HEK293 (cell line): ENCODE data around the gene C1orf122.

Source experiments
- AEBP2 ChIP-seq: fragments of 450-650 bp; formaldehyde crosslinking; IDR thresholded peaks from 2 replicates; pipeline ENCODE4 v1.5.1; 2016; ENCODE audit warnings: missing biosample characterization, missing genetic modification characterization, borderline replicate concordance
- BCL11A ChIP-seq: fragments of 450-650 bp; formaldehyde crosslinking; IDR thresholded peaks from 2 replicates; pipeline ENCODE4 v1.5.1; 2016; ENCODE audit warnings: low read depth, missing biosample characterization, missing genetic modification characterization
- CTCF ChIP-seq: fragments of 450-650 bp; formaldehyde crosslinking; IDR thresholded peaks from 2 replicates; pipeline ENCODE4 v1.5.1; 2016; ENCODE audit warnings: missing biosample characterization, missing genetic modification characterization
- ELK4 ChIP-seq: IDR thresholded peaks from 2 replicates; pipeline ENCODE4 v1.6.1; 2011; ENCODE audit warnings: mild to moderate bottlenecking, low read depth, low read length, borderline replicate concordance
- KLF16 ChIP-seq: fragments of 450-650 bp; formaldehyde crosslinking; IDR thresholded peaks from 2 replicates; pipeline ENCODE4 v1.5.1; 2017; ENCODE audit warnings: missing biosample characterization, missing genetic modification characterization
- REST ChIP-seq: fragments of 450-650 bp; formaldehyde crosslinking; IDR thresholded peaks from 2 replicates; pipeline ENCODE4 v1.5.1; 2016; ENCODE audit warnings: missing biosample characterization, missing genetic modification characterization
- ZBTB11 ChIP-seq: fragments of 450-650 bp; formaldehyde crosslinking; conservative IDR thresholded peaks from 2 replicates; pipeline ENCODE4 v1.5.1; 2016; ENCODE audit warnings: low read depth, missing biosample characterization, missing genetic modification characterization
- ZBTB20 ChIP-seq: fragments of 450-650 bp; formaldehyde crosslinking; IDR thresholded peaks from 2 replicates; pipeline ENCODE4 v1.5.1; 2016; ENCODE audit warnings: missing biosample characterization, missing genetic modification characterization
- ZBTB6 ChIP-seq: fragments of 450-650 bp; formaldehyde crosslinking; IDR thresholded peaks from 2 replicates; pipeline ENCODE4 v1.5.1; 2017; ENCODE audit warnings: missing biosample characterization, missing genetic modification characterization
- ZNF138 ChIP-seq: fragments of 450-650 bp; formaldehyde crosslinking; IDR thresholded peaks from 2 replicates; pipeline ENCODE4 v1.5.1; 2016; ENCODE audit warnings: missing biosample characterization, missing genetic modification characterization, borderline replicate concordance
- ZNF19 ChIP-seq: fragments of 450-650 bp; formaldehyde crosslinking; IDR thresholded peaks from 2 replicates; pipeline ENCODE4; 2016; ENCODE audit warnings: missing biosample characterization, missing genetic modification characterization, low read depth
- ZNF2 ChIP-seq: fragments of 450-650 bp; formaldehyde crosslinking; IDR thresholded peaks from 2 replicates; pipeline ENCODE4 v1.5.1; 2016; ENCODE audit warnings: missing biosample characterization, missing genetic modification characterization
- ZNF292 ChIP-seq: fragments of 450-650 bp; formaldehyde crosslinking; IDR thresholded peaks from 2 replicates; pipeline ENCODE4 v1.5.1; 2016; ENCODE audit warnings: low read depth, missing biosample characterization, missing genetic modification characterization, borderline replicate concordance
- ZNF366 ChIP-seq: fragments of 450-650 bp; formaldehyde crosslinking; conservative IDR thresholded peaks from 2 replicates; pipeline ENCODE4 v1.5.1; 2016; ENCODE audit warnings: missing biosample characterization, missing genetic modification characterization
- ZNF426 ChIP-seq: fragments of 450-650 bp; formaldehyde crosslinking; IDR thresholded peaks from 2 replicates; pipeline ENCODE4 v1.5.1; 2017; ENCODE audit warnings: missing biosample characterization, missing genetic modification characterization, mild to moderate bottlenecking, inconsistent platforms, moderate library complexity
- ZNF529 ChIP-seq: fragments of 450-650 bp; formaldehyde crosslinking; IDR thresholded peaks from 2 replicates; pipeline ENCODE4 v1.5.1; 2017; ENCODE audit warnings: missing genetic modification characterization, missing biosample characterization; ENCODE audit not compliant: insufficient replicate concordance
- ZNF549 ChIP-seq: fragments of 450-650 bp; IDR thresholded peaks from 2 replicates; pipeline ENCODE4 v1.5.1; 2018; ENCODE audit warnings: missing biosample characterization, missing genetic modification characterization, mild to moderate bottlenecking, inconsistent platforms, moderate library complexity
- ZNF610 ChIP-seq: fragments of 450-650 bp; formaldehyde crosslinking; IDR thresholded peaks from 2 replicates; pipeline ENCODE4 v1.5.1; 2016; ENCODE audit warnings: missing biosample characterization, missing genetic modification characterization, borderline replicate concordance
- ZNF623 ChIP-seq: fragments of 450-650 bp; formaldehyde crosslinking; IDR thresholded peaks from 2 replicates; pipeline ENCODE4 v1.5.1; 2016; ENCODE audit warnings: missing biosample characterization, missing genetic modification characterization
- ZNF645 ChIP-seq: fragments of 450-650 bp; formaldehyde crosslinking; IDR thresholded peaks from 2 replicates; pipeline ENCODE4; 2016; ENCODE audit warnings: missing biosample characterization, missing genetic modification characterization
- ZNF777 ChIP-seq: fragments of 450-650 bp; formaldehyde crosslinking; IDR thresholded peaks from 2 replicates; pipeline ENCODE4 v1.5.1; 2017; ENCODE audit warnings: missing biosample characterization, missing genetic modification characterization, borderline replicate concordance
- ZSCAN16 ChIP-seq: fragments of 450-650 bp; formaldehyde crosslinking; IDR thresholded peaks from 2 replicates; pipeline ENCODE4 v1.5.1; 2016; ENCODE audit warnings: missing biosample characterization, missing genetic modification characterization
- ZSCAN18 ChIP-seq: fragments of 450-650 bp; formaldehyde crosslinking; IDR thresholded peaks from 2 replicates; pipeline ENCODE4 v1.5.1; 2016; ENCODE audit warnings: missing biosample characterization, missing genetic modification characterization

The C1orf122 gene

GRCh38 chr1:37793773-37794371, 13.7 kb upstream of the C1orf122 start, which contains the start of gene MANEAL (continued):
- TF ChIP-seq BCL11A (tag by site-specific recombination) (no peak), ZNF623 (tag by site-specific recombination) (no peak), REST (tag by site-specific recombination) (no peak), ZSCAN18 (tag by site-specific recombination) (no peak), ZNF645 (no peak), ZNF549 (no peak), ZBTB20 (tag by site-specific recombination) (peak; percentile 28; the same call in 1 of the 2 replicates), ZNF19 (tag by site-specific recombination) (no peak), ZNF426 (no peak), ELK4 (no peak), ZNF2 (tag by site-specific recombination) (no peak), CTCF (tag by site-specific recombination) (0 out of 2 replicates have a peak, but pooled peaks have one; percentile 40), KLF16 (tag by site-specific recombination) (peak; percentile 92), ZNF138 (tag by site-specific recombination) (no peak), ZNF529 (tag by site-specific recombination) (no peak), ZNF366 (tag by site-specific recombination) (no peak), ZNF610 (tag by site-specific recombination) (0 out of 2 replicates have a peak, but pooled peaks have one; percentile 42), ZNF292 (tag by site-specific recombination) (no peak), ZNF777 (no peak), ZBTB6 (no peak), AEBP2 (tag by site-specific recombination) (no peak), ZBTB11 (tag by site-specific recombination) (peak; percentile 38; the same call in 1 of the 2 replicates), ZSCAN16 (tag by site-specific recombination) (peak; percentile 71; the same call in 1 of the 2 replicates)
